Fibroblast of lung (primary cell): ENCODE measurements around the gene IP6K1. TPM values are rescaled to one million over a fixed set of nuclear protein-coding genes. Genes with fewer than 3 reads are reported as not detected.
A peak's percentile ranks its signal among the peaks of the same experiment; 100 is the strongest.

Source experiments
- DNase-seq, 2 donors: peaks; one replicate each; pipeline versions ENCODE4 v3.0.0 to v3.0.0-alpha.2; 2010; ENCODE audit warnings: low read depth in 2 of 2
- H2AFZ ChIP-seq: 2 replicates; pipeline ENCODE4 v1.5.1; 2012; ENCODE audit warnings: low read length, control low read depth, inconsistent platforms
- H3K27ac ChIP-seq: 2 replicates; pipeline ENCODE4 v1.5.1; 2011; ENCODE audit warnings: low read length, control low read depth; ENCODE audit not compliant: insufficient read depth
- H3K27me3 ChIP-seq: 2 replicates; pipeline ENCODE4 v1.5.1; 2011; ENCODE audit warnings: mild to moderate bottlenecking, low read length; ENCODE audit not compliant: control insufficient read depth, insufficient read depth
- H3K36me3 ChIP-seq: 2 replicates; pipeline ENCODE4 v1.5.1; 2011; ENCODE audit warnings: low read length; ENCODE audit not compliant: control insufficient read depth, insufficient read depth
- H3K4me1 ChIP-seq: 2 replicates; pipeline ENCODE4 v1.5.1; 2011; ENCODE audit warnings: low read length; ENCODE audit not compliant: control insufficient read depth, insufficient read depth; ENCODE audit errors: extremely low read depth
- H3K4me2 ChIP-seq: 2 replicates; pipeline ENCODE4 v1.5.1; 2011; ENCODE audit warnings: low read length, control low read depth; ENCODE audit not compliant: insufficient read depth; ENCODE audit errors: extremely low read depth
- H3K4me3 ChIP-seq, 4 experiments: fragments of 200-600 bp in 1 of 4; sonication (generic) in 1 of 4; replicated peaks in 1 of 4; 2 replicates each; pipeline ENCODE4 v1.5.1; 2011 to 2016; ENCODE audit warnings: low read length in 4 of 4, low read depth in 3 of 4, mild to moderate bottlenecking in 3 of 4, control low read depth in 2 of 4, inconsistent platforms in 1 of 4, mixed read lengths in 1 of 4; ENCODE audit not compliant: insufficient read depth in 1 of 4; ENCODE audit errors: control extremely low read depth in 1 of 4
- H3K79me2 ChIP-seq: 2 replicates; pipeline ENCODE4 v1.5.1; 2012; ENCODE audit warnings: mild to moderate bottlenecking, low read length, inconsistent platforms; ENCODE audit not compliant: control insufficient read depth, insufficient read depth
- H3K9ac ChIP-seq: 2 replicates; pipeline ENCODE4 v1.5.1; 2011; ENCODE audit warnings: mild to moderate bottlenecking, low read length, control low read depth; ENCODE audit not compliant: insufficient read depth
- H3K9me3 ChIP-seq: 2 replicates; pipeline ENCODE4 v1.5.1; 2012; ENCODE audit warnings: low read depth, low read length; ENCODE audit not compliant: control insufficient read depth, insufficient read depth
- H4K20me1 ChIP-seq: 2 replicates; pipeline ENCODE4 v1.5.1; 2011; ENCODE audit warnings: low read length; ENCODE audit not compliant: control insufficient read depth, insufficient read depth; ENCODE audit errors: extremely low read depth
- CTCF ChIP-seq, 2 donors: IDR thresholded peaks in 1 of 2; conservative IDR thresholded peaks in 1 of 2; 1 replicate in 1 of 2; 2 replicates in 1 of 2; pipeline ENCODE4 v1.5.1; 2011 to 2012; ENCODE audit warnings: low read length in 2 of 2, control low read depth in 1 of 2, inconsistent platforms in 1 of 2, low read depth in 1 of 2, mild to moderate bottlenecking in 1 of 2
- EZH2 ChIP-seq: IDR thresholded peaks from 2 replicates; pipeline ENCODE4 v1.5.1; 2012; ENCODE audit warnings: low read length, control low read depth, mild to moderate bottlenecking; ENCODE audit errors: missing control alignments
- polyA plus RNA-seq, 2 donors: library from polyadenylated mRNA; depleted of rRNA in 1 of 2; stranded (reverse) in 1 of 2; unstranded in 1 of 2; fragments of >200 nt; gene quantifications; 2 replicates each; pipeline ENCODE4 v1.2.1, GENCODE V29; 2011 to 2012; ENCODE audit warnings: missing spikeins in 1 of 2
- total RNA-seq: library from RNA; depleted of rRNA; stranded (reverse); fragments of >200 nt; gene quantifications from 2 replicates; pipeline ENCODE4 v1.2.1, GENCODE V29; 2014

Gene IP6K1
- total and polyA plus RNA-seq, 2 donors (not counting 1 experiment from before 2014, with no cell fraction given): 30.2 to 45.4 TPM

GRCh38 chr3:49701388-49702077 lies 84.8 kb downstream of the IP6K1 start:
- Histone ChIP-seq H3K9ac (no peak overlapping the region), H3K36me3 (peaks cover 10% of the 10 kb centered on the region), H2AFZ (no peak overlapping the region), H3K79me2 (no peaks in the 10 kb centered on the region), H3K27me3 (no peaks in the 10 kb centered on the region), H4K20me1 (peaks cover 2% of the 10 kb centered on the region), H3K27ac (no peak overlapping the region), H3K9me3 (no peaks in the 10 kb centered on the region), H3K4me2 (no peak overlapping the region), H3K4me3 (no peak overlapping the region), H3K4me1 (no peaks in the 10 kb centered on the region)
- DNase-seq: no peak
- TF ChIP-seq CTCF (conservative IDR thresholded peaks at IDR 0.05 in 1 of 2, IDR thresholded peaks at IDR 0.05 in 1 of 2; ENCODE audit: low read depth in 1 of 2, low read length in 2 of 2): peak; percentile 46 to 53
- no peak for TF ChIP-seq EZH2

- Histone ChIP-seq H2AFZ (no peak overlapping the region), H3K4me2 (no peak overlapping the region), H3K27me3 (no peaks in the 10 kb centered on the region), H3K36me3 (peaks cover 9% of the 10 kb centered on the region), H3K9ac (no peak overlapping the region), H3K27ac (no peak overlapping the region), H3K9me3 (no peaks in the 10 kb centered on the region), H3K4me1 (no peaks in the 10 kb centered on the region), H3K4me3 (no peak overlapping the region), H4K20me1 (peaks cover 2% of the 10 kb centered on the region), H3K79me2 (no peaks in the 10 kb centered on the region)
- no peak for DNase-seq
- TF ChIP-seq EZH2 (no peak), CTCF (conservative IDR thresholded peaks at IDR 0.05 in 1 of 2, IDR thresholded peaks at IDR 0.05 in 1 of 2; ENCODE audit: low read depth in 1 of 2, low read length in 2 of 2) (no peak)
These were observed 85.8 kb downstream of the IP6K1 start for GRCh38 chr3:49700453-49701128.

GRCh38 chr3:49700014-49700413 lies 86.3 kb downstream of the IP6K1 start:
- Histone ChIP-seq H4K20me1 (peaks cover 2% of the 10 kb centered on the region), H2AFZ (no peak overlapping the region), H3K4me2 (no peak overlapping the region), H3K27ac (no peak overlapping the region), H3K9me3 (no peaks in the 10 kb centered on the region), H3K4me1 (no peaks in the 10 kb centered on the region), H3K36me3 (peaks cover 8% of the 10 kb centered on the region), H3K4me3 (no peak overlapping the region), H3K9ac (no peak overlapping the region), H3K79me2 (no peaks in the 10 kb centered on the region), H3K27me3 (no peaks in the 10 kb centered on the region)
- DNase-seq: no peak
- TF ChIP-seq EZH2: no peak
- no peak for TF ChIP-seq CTCF (conservative IDR thresholded peaks at IDR 0.05 in 1 of 2, IDR thresholded peaks at IDR 0.05 in 1 of 2; ENCODE audit: low read depth in 1 of 2, low read length in 2 of 2)
